Body of pancreas (tissue), 4 donors: Measurements from ENCODE around the gene SYNPO.

Source experiments
- POLR2A ChIP-seq, 3 donors: fragments of 450-650 bp; IDR thresholded peaks; one replicate each; pipeline ENCODE4 v1.6.1; 2016; ENCODE audit warnings: antibody characterized with exemption in 3 of 3, mild to moderate bottlenecking in 2 of 3
- TF ChIP-seq, protein P1 (sequence below), 7 experiments: fragments of 450-650 bp in 4 of 7; fragments of 200-600 bp in 3 of 7; sonication (generic) in 3 of 7; IDR thresholded peaks; one replicate each; pipeline ENCODE4 v1.5.1; 2016 to 2019; ENCODE audit warnings: antibody characterized with exemption in 7 of 7

- TF ChIP-seq, protein P1, sequence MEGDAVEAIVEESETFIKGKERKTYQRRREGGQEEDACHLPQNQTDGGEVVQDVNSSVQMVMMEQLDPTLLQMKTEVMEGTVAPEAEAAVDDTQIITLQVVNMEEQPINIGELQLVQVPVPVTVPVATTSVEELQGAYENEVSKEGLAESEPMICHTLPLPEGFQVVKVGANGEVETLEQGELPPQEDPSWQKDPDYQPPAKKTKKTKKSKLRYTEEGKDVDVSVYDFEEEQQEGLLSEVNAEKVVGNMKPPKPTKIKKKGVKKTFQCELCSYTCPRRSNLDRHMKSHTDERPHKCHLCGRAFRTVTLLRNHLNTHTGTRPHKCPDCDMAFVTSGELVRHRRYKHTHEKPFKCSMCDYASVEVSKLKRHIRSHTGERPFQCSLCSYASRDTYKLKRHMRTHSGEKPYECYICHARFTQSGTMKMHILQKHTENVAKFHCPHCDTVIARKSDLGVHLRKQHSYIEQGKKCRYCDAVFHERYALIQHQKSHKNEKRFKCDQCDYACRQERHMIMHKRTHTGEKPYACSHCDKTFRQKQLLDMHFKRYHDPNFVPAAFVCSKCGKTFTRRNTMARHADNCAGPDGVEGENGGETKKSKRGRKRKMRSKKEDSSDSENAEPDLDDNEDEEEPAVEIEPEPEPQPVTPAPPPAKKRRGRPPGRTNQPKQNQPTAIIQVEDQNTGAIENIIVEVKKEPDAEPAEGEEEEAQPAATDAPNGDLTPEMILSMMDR (IDR thresholded peaks at IDR 0.05): no peak
- TF ChIP-seq POLR2A (IDR thresholded peaks at IDR 0.05): no peak
These were observed 19.8 kb downstream of the SYNPO start for GRCh38 chr5:150660108-150660831.
